GM19467 (cell line): ENCODE data around the gene TMIE.
"Not testable (repeated sequence)": the region's sequence is repeated elsewhere in the genome, so short reads cannot be mapped to it uniquely, and the experiment has no call there.

Experiments
- ATAC-seq: cut with Tn5 transposase; IDR thresholded peaks from one replicate; pipeline ENCODE4 v1.9.1; 2021; ENCODE audit warnings: mild to moderate bottlenecking, moderate library complexity; ENCODE audit not compliant: unreplicated experiment

Gene TMIE

DNA sequence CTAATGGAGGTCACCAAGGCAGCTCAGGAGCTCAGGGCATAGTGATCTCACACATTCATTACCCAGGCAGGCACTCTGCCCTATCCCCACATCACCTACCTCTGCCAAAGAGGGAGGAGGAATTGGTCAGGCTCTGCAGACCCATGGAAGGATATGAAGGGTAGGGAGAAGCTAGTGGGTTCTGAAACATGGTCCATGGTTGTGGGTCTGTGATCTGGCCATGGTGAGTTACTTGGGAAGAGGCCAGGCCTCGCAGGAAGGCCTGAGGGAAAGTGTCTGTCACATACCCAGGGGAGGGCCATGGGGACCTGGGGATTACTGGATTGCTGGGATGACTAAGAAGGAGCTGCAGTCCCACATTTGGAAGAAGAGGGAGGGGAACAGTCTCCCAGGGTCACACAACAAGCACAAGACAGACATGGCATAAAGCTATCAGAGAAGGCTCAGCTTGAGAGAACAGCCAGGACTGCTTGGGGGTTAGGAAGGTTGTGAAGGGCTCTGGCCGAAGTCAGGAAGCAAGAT is 17.9 kb downstream of the TMIE start:
- ATAC-seq: no peak

DNA sequence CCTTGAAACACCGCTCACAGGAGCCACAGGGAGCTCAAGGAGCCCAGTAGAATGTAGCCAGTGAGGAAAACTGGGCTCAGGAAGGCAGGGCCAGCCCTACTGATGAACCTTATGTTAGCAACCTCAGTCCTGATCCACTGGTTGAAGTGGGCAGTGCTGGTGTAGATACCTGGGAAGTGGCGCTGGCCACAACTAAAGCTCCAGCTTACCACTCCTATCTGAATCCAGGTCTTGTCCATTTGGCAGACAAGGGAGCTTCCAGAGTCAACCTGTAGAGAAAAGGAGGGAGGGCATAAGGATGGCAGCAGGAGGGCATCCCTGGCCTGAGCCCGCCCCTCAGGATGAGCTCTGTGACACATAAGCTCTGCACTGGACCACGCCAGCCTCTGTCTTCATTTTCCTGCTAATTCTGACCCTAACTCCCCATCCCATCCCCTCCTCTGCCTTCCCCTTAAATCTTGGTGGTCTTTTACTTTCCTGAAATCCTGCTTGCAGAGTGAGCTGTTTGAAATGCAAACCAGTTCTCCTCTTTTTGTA is 18.6 kb downstream of the TMIE start:
- no peak for ATAC-seq

DNA sequence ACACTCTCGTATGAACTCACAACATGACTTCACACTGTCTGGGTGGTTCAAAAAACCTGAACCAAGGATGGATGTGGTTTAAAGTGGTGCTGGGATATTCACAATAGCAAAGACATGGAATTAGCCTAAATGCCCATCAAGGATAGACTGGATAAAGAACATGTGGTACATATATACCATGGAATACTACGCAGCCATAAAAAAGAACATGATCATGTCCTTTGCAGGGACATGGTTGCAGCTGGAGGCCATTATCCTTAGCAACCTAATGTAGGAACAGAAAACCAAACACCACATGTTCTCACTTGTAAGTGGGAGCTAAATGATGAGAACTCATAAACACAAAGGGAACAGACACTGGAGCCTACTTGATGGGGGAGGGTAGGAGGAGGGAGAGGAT is 19.8 kb downstream of the TMIE start:
- ATAC-seq: no peak

DNA sequence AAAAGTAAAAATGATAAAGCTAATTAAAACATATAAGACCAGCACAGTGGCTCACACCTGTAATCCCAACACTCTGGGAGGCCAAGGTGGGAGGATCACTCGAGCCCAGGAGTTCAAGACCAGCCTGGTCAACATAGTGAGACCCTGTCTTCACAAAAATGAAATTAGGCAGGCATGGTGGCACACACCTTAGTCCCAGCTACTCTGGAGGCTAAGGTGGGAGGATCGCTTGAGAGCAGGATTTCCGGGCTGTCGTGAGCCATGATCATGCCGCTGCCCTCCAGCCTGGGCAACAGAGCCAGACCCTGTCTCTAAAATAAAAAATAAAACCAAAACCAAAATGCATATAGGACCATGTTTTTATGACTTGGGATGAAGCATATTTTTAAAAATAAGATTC is 21.3 kb downstream of the TMIE start:
- no peak for ATAC-seq

DNA sequence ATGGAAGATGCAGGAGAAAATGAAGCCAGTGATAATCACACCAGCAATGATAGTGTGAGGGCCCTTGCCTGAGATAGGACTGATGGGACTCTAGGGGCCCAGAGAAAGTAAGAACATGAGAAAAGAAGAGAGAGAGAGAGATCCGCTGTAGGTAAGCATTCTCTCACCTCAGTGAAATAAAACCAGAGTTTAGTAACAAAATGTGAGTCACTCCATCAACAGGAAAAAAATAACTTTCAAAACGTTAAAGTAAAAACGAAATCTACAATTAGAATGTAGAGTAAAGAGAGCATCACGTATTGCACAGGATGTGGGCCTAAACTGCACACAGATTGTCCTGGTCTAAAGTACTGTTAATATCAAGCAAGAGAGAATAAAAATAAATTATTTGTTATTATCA is 23.2 kb downstream of the TMIE start:
- no peak for ATAC-seq

DNA sequence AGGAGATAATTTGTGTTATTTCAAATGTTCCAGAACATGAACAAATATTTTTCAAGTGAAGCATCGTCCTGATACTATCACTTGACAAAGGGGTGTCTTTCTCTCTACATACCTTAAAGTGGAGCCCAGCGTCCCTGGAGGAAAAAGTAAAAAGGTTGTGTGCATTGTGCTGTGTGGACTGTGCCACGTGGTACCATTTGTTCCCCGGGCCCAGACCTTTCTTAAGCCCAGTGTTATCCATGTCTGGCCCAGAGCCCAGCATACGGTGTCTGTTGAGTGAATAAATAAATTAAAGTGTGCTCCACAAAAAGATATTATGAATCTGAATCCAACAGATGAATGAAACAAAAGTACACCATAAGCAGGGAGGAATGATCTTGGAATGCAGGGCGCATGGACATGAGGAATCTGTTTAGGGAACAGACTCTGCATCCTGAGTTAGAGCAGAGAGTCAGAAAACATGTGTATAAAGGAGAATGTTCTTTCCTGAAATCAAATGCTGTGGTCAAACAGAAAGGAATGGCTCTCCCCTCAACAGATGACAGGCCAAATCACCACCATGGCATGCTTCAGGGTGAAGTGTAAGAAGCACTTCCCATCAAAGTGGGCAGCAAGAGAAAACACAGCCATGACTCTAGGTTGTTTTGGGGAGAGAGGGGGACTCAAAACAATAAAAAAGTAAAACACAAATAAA is 24.6 kb downstream of the TMIE start:
- ATAC-seq: no peak

DNA sequence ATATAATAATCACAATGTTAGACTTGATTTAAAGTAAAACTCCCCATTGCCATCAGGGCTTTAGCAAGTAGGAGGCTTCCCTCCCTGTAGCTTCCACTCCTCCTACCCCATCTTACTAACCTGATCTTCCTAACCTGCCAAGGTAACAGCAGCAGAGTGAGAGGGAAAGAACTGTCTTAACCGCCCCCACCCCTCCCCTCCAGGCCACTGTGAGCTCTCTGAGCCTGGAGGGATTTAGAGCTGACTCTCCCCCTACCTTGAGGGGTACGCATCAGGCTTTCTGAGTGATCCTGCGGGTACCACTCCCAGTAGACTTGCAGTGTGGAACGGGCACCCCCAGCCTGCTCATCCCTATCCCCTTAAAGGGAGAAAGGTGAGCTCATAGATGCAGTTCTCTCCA is 27.8 kb downstream of the TMIE start:
- no peak for ATAC-seq

DNA sequence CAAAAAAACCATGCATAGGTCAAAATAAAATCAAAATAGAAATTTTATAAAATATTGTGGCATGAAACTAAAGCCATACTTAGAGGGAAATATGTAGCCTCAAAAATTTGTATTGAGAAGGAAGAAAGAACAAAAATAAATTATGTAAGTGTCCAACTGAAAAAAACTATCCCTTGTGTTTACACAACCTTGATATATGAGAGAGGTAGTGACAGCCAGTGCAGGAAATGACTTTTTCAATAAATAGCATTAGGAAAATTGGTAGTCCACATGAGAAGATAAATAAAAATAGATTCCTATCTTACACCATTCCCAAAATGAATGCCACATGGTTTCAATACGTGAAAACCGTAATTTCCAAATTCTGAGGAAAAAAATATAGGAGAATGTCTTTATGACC is 29.6 kb downstream of the TMIE start:
- ATAC-seq: no peak

DNA sequence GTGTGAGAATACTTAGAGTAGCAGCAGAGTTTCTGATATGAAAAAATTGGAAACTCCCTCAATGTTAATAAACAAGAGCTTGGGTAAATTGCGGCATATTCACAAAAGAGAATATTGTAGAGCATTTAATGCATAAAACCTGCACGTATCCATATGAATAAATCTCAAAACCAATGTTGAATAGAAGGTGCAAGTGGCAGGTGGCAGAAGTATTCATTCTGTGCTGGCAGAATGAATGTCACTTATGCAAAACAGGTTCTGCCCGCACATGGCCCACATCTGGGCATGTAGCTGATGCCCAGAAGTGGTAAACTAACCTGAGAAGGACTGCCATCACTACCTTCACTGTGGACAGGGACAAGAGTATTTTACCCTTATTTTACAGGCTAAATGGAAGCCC is 30.6 kb downstream of the TMIE start:
- no peak for ATAC-seq

DNA sequence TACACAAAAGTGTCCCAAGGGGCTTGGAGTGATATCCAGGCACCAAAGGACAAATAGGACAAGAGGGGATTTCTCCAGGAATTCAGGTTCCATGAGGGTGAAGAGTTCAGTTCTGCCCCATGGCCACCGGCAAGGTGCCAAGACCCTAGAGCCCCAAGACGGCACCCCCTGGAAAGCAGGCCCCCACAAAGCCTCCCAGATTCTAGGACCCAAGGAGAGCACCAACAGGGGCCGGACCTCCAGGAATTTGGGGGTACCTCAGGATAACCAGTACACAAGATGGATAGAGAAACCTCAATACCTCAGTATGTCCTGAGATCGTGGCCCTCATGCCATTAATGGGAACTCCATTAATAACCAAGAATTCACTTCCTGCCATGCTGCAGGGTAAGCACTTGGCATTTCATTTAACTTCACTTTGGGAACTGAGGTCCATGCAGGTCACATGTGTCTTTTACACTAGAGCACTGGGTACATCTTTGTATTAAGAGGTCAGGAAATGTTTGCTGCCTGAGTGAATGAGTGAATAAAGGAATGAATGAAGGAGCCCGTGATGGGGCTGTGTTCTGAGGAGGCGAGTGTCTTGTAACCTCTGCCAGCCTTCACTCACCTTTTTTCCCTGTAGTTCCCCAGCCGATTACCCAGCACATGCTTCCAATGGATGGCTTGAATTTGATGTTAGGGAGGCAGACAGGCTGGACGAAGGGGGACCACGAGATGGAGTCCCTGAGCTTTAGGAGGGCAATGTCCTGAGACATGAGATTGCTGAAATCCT is 32.0 kb downstream of the TMIE start:
- ATAC-seq: no peak

DNA sequence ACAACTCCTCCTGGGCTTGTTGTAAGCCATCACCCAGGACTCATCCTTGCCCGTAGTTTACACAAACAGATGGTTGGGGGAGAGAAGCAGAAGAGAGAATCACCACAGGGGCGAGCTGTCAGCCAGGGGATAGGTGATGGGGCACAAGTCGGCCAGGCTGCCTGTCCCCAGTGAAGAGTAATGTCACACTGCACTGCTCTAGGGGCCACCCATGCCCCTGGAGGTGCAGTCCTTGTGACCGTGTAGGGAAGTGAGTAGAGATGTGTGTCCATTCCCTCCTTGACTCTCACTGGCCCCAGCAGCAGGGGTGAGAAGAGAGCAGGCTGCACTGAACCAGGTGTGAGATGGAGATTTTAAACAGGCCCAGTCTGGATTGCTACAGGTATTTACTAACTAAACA is 33.6 kb downstream of the TMIE start:
- no peak for ATAC-seq

DNA sequence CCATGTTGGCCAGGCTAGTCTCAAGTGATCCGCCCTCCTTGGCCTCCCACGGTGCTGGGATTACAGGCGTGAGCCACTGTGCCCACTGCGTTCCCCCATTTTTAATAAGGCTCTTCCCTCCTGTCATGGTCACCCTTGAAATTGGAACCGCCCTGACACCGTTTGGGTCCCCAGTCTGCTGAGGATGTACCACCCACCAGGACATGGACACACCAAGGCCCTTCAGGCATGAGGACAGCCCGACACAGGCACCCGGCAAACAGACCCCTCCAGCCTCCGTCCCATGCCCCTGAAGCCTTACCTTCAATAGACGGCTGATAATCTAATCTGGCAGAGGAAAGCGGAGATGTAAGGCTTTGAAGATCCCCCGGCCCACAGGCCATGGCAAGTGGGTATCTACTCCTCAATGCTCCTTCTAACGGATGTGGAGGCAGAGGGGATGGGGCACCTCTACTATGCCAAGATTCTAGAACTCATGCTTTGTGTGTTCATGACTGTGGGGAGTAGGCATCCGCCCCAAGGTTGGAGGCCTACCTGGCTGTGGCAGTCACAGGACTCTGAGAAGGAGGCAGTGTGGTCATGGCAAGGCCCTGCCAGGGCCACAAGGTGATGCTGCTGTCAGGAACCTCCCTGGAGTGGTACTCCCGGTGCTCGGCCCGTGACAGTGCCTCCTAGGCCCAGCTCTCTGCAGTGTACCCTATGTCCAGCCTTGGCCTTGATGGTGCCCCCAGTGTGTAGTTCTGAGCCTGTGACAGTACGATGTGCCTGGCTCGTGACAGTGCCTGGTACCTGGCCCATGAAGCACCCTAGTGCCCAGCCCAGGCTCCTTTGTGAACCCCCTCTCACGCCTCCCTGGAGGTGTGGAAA is 35.0 kb downstream of the TMIE start:
- ATAC-seq: no peak

DNA sequence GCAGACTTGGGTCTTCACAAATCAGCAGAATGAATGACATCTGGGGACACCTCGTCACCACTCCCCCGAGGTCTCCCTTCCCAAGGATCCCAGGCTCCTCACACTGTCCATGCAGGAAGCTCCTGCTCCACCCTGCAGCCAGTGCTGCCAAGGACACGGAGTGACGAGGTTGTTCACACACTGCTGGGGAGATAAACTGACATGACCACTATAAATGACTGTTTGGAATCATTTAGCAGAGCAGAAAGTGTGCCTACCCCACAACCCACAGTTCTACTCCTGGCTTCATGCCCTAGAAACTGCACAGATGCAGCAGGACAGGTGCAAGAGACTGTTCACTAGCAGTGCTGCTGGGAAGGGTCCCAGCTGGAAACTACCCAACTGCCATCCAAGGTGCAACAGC is 36.1 kb downstream of the TMIE start:
- ATAC-seq: no peak

DNA sequence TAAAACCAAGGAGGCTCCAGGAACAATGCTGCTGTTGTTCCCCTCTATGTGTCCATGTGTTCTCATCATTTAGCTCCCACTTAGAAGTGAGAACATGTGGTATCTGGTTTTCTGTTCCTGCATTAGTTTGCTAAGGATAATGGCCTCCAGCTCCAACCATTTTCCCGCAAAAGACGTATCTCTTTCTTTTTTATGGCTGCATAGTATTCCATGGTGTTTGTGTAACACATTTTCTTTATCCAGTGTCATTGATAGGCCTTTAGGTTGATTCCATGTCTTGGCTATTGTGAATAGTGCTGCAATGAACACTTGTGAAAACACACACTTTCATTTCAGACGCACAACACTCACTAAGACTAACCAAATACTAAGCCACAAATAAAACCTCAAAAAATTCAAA is 38.4 kb downstream of the TMIE start:
- ATAC-seq: not testable (repeated sequence)

DNA sequence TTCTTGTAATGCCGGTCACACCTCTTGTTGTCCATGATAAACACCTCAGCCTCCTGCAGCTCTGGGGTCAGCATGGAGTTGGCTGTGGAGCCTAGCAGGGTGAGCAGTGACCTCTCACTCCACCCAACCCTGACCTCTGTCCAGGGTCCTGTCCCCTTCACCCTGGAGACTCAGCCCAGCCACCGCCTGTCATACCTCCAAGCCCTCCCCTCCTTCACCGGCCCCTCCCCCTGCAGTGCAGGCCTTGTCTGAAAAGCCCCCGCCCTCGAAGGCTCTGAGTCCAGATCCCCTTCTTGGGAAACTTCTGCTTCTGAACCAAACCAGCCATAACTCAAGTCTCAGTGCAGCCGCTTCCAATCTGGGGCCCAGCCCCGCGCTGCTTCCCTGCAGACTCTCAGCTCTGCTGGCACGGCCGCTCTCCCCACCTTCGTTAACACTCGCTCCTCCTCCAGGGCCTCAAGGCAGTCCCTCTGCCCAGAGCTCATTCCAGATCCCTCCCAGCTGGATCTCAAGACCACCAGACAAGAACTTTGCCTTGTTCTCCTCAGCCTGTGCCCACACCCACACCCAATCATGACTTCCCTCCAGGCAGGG is 41.9 kb downstream of the TMIE start:
- ATAC-seq: no peak

DNA sequence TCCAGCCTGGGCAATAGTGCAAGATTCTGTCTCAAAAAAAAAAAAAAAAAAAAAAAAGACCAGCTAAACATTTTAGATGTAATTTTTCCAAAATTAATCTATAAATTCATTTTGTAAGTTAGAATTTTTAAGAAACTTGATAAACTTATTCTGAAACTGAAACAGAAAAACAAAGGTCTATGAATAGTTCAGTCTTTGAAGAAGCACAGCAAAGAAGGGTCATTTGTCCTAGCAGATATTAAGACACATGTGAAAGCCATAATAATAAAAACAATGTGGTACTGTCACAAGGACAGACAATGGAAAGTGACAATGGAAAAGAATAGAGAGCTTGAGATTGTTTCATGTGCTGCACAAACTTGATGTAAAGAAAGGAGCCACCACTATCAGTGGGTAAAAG is 45.5 kb downstream of the TMIE start:
- no peak for ATAC-seq

DNA sequence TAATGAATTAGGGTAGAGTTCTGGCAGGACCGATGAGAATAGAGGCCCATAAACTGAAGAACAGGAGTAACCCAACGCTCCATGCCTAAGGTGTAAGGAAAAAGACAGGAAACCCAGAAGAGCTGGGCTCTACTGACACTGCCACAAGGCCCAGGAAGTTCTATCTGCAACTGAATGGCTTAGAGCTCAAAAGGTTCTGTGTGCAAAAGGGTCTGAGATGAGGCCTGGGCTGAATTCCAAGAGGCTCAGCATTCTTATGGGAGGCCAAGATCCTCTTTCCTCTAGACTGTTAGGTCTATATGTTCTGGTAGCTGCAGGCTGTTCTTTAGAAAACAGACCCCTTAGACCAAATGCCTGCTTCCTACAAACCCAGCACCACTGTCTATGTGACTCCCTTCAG is 47.0 kb downstream of the TMIE start:
- no peak for ATAC-seq

DNA sequence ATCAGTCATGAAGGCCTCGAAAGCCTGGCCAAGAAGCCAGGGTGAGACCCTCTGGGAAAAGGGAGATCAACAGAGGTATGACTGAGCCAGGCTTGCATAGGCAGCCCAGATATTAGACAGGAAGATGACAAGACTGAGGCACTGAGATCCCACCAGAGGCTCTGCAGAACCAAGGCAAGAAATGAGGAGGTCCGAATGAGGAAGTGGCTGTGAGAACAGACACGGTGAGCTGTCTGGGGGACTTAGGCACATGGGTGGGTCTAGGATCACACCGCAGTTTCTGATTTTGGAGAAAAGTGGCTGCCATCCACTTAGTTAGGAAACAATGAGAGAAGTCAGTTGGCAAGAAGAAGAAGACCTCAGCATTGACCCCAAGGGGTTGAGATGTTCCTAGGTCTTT is 47.9 kb downstream of the TMIE start:
- ATAC-seq: no peak

DNA sequence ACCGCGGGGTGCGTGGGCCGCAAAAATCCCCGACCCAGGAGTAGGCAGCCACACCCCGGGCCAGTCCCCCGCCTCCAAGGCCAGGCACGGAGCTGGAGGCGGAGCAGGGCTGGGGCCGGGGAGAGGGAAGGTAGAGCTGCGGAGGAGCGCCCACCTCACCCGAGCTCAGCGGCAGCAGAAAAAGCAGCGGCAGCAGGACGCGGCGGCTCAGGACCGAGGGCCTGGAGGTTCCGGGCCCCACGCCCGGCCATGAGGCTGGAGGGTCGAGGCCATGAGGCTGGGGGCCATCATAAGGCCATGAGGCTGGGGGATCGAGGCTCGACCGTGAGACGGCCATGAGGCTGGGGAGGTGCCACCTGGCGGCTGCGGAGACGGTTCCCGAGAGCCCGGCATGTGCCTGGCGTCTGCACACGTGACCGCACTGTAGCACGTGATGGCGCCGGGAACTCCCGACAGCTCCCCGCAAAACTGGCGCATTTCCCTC is 49.4 kb downstream of the TMIE start:
- no peak for ATAC-seq

DNA sequence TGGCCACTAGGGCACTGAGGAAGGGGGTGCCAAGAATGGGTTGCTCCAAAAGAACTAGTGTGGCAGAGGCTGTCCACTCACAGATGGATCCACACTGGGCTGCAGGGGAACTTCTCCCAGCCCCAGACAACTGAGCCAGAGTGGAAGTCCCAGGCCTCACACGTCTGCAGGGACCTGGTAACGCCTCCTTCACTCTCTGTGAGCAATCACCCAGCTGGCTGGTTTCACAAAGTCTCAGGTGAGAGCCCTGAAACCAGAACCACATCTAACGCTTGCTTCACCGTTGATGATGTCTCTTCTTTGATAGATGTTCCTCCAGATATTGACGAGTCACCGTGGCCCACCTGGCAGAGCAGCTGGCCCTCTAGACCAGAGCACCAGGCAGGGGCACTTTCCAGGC is 51.9 kb downstream of the TMIE start:
- not testable (repeated sequence) for ATAC-seq

DNA sequence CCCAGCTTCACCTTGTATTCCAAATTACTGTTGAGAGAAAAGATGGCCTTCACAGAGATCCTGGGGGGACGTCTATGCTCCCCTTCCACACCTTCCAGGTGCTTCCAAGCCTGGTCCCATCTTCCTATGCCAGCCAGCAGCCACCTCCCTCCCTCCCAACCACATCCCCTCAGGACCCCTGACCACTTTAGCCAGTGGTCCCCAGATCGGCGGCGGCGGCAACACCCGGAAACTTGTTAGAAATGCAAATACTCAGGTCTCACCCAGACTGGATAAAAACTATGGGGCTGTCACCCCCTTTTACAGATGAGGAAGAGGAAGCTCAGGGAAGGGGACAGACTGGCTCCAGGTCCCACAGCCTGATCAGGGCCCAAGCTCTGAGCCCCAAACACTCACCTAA is 54.5 kb downstream of the TMIE start:
- no peak for ATAC-seq
